Endothelial cell of umbilical vein (primary cell): ENCODE results near the gene FOXL2NB. TPM values are rescaled to one million over a fixed set of nuclear protein-coding genes. Genes with fewer than 3 reads are reported as not detected.

Source experiments
- BruUV-seq: library from RNA; stranded (reverse); fragments of 400-500 nt; replicated peaks from 2 replicates; lab custom pipeline; 2021; lab: Mats Ljungman, UMichigan
- CTCF ChIA-PET: fragments of 300-600, 350-600 bp; sonication (Branson Sonifier 250); formaldehyde crosslinking; loops from one replicate; lab custom pipeline; 2021; ENCODE audit warnings: antibody characterized with exemption, inconsistent platforms; lab: Charles Lee
- POLR2A ChIA-PET: fragments of 300-600, 350-600 bp; sonication (Branson Sonifier 250); formaldehyde crosslinking; loops from one replicate; lab custom pipeline; 2021; ENCODE audit warnings: antibody characterized with exemption, inconsistent platforms; lab: Charles Lee
- DNase-seq: peaks from one replicate; pipeline ENCODE4 v3.0.0-alpha.2; 2011; ENCODE audit warnings: low read depth, low spot score
- FAIRE-seq: peaks from 2 replicates; lab custom pipeline; 2011; peaks lifted over from hg19 to GRCh38; lab: Jason Lieb, UNC
- H2AFZ ChIP-seq: 2 replicates; pipeline ENCODE4 v1.6.0; 2012; ENCODE audit warnings: low read depth, low read length, control low read depth, inconsistent platforms
- H3K27ac ChIP-seq: 2 replicates; pipeline ENCODE4 v1.5.1; 2011; ENCODE audit warnings: low read depth, mild to moderate bottlenecking, control low read depth, low read length, moderate library complexity; ENCODE audit not compliant: insufficient read depth
- H3K27me3 ChIP-seq, 2 experiments: 2 replicates each; pipeline versions ENCODE4 v1.6.0 to v1.6.1; 2011; ENCODE audit warnings: low read length in 2 of 2, mixed read lengths in 1 of 2; ENCODE audit not compliant: control insufficient read depth in 2 of 2, insufficient read depth in 2 of 2
- H3K36me3 ChIP-seq, 2 experiments: 2 replicates in 1 of 2; 3 replicates in 1 of 2; pipeline ENCODE4 v1.5.1; 2011; ENCODE audit warnings: low read length in 2 of 2, mild to moderate bottlenecking in 1 of 2, moderate library complexity in 1 of 2; ENCODE audit not compliant: control insufficient read depth in 2 of 2, insufficient read depth in 2 of 2; ENCODE audit errors: extremely low read depth in 1 of 2
- H3K4me1 ChIP-seq: 3 replicates; pipeline ENCODE4 v1.5.1; 2011; ENCODE audit warnings: mild to moderate bottlenecking, low read length; ENCODE audit not compliant: control insufficient read depth, insufficient read depth; ENCODE audit errors: extremely low read depth
- H3K4me2 ChIP-seq: 2 replicates; pipeline ENCODE4 v1.6.1; 2011; ENCODE audit warnings: low read length, control low read depth, mixed read lengths; ENCODE audit not compliant: insufficient read depth
- H3K4me3 ChIP-seq, 3 experiments: fragments of 200-600 bp in 1 of 3; sonication (generic), shearing (Covaris generic) in 1 of 3; replicated peaks in 1 of 3; 2 replicates each; pipeline ENCODE4 v1.5.1; 2011 to 2016; ENCODE audit warnings: control low read depth in 3 of 3, low read length in 3 of 3, mild to moderate bottlenecking in 2 of 3, inconsistent platforms in 1 of 3, low read depth in 1 of 3, moderate library complexity in 1 of 3; ENCODE audit not compliant: insufficient read depth in 1 of 3
- H3K79me2 ChIP-seq: 2 replicates; pipeline ENCODE4 v1.6.0; 2012; ENCODE audit warnings: low read length, inconsistent platforms; ENCODE audit not compliant: control insufficient read depth, insufficient read depth
- H3K9ac ChIP-seq: replicated peaks from 2 replicates; pipeline ENCODE3; 2011; ENCODE audit warnings: low read length, control low read depth; ENCODE audit not compliant: insufficient read depth; ENCODE audit errors: extremely low read depth
- H3K9me1 ChIP-seq: replicated peaks from 3 replicates; pipeline ENCODE4 v1.6.0; 2011; ENCODE audit warnings: mild to moderate bottlenecking, low read length; ENCODE audit not compliant: control insufficient read depth, insufficient read depth; ENCODE audit errors: extremely low read depth
- H3K9me3 ChIP-seq: replicated peaks from 2 replicates; pipeline ENCODE4 v1.5.1; 2012; ENCODE audit warnings: low read length, inconsistent platforms; ENCODE audit not compliant: control insufficient read depth, insufficient read depth
- H4K20me1 ChIP-seq: replicated peaks from 2 replicates; pipeline ENCODE3; 2011; ENCODE audit warnings: mild to moderate bottlenecking, low read length; ENCODE audit not compliant: control insufficient read depth, insufficient read depth; ENCODE audit errors: extremely low read depth
- EZH2 ChIP-seq: IDR thresholded peaks from 2 replicates; pipeline ENCODE4 v1.6.1; 2012; ENCODE audit warnings: borderline replicate concordance, low read depth, mild to moderate bottlenecking, moderate library complexity, low read length, inconsistent platforms; ENCODE audit not compliant: severe bottlenecking
- JUN ChIP-seq: IDR thresholded peaks from 2 replicates; pipeline ENCODE4 v1.6.1; 2011; ENCODE audit warnings: borderline replicate concordance, low read depth; ENCODE audit not compliant: insufficient read length, insufficient read depth
- MYC ChIP-seq: IDR thresholded peaks from one replicate; pipeline ENCODE4 v1.6.1; 2011; ENCODE audit warnings: mild to moderate bottlenecking, low read depth, low read length
- POLR2A ChIP-seq: IDR thresholded peaks from 2 replicates; pipeline ENCODE4 v1.6.1; 2012; ENCODE audit warnings: low read depth, mild to moderate bottlenecking, control low read depth, low read length
- dilution Hi-C: fragments of 300-500 bp; cut with MboI; formaldehyde crosslinking; loops from one replicate; pipeline ENCODE4 v1.15.0; 2019; ENCODE audit warnings: low sequenced_read_pairs; ENCODE audit not compliant: extremely low pct_ligation_motif_present
- intact Hi-C: fragments of 100-400 bp; cut with micrococcal nuclease; formaldehyde crosslinking; loops from one replicate; pipeline ENCODE4 v1.10.0; 2022
- polyA plus RNA-seq, 4 experiments: library from polyadenylated mRNA; depleted of rRNA in 3 of 4; stranded (reverse) in 3 of 4; unstranded in 1 of 4; fragments of >200 nt; gene quantifications; 2 replicates each; pipeline versions ENCODE4 v1.2.1 to v1.2.3, GENCODE V29; 2011 to 2012; ENCODE audit warnings: missing spikeins in 1 of 4
- total RNA-seq: library from RNA; stranded (reverse); gene quantifications from 2 replicates; pipeline ENCODE4 v1.2.3, GENCODE V29; 2021
- TF ChIP-seq, protein P1 (sequence below), 2 donors: IDR thresholded peaks; 1 replicate in 1 of 2; 2 replicates in 1 of 2; pipeline ENCODE4 v1.5.1; 2011; ENCODE audit warnings: low read length in 2 of 2, mild to moderate bottlenecking in 2 of 2, moderate library complexity in 2 of 2, control low read depth in 1 of 2, inconsistent platforms in 1 of 2, low read depth in 1 of 2; ENCODE audit not compliant: insufficient read depth in 1 of 2; ENCODE audit errors: extremely low read depth in 1 of 2

The FOXL2NB gene
- total and polyA plus RNA-seq, 2 donors (not counting 3 experiments of a cell fraction or from before 2014, with no cell fraction given) = 0.01 TPM; not detected in 1

DNA sequence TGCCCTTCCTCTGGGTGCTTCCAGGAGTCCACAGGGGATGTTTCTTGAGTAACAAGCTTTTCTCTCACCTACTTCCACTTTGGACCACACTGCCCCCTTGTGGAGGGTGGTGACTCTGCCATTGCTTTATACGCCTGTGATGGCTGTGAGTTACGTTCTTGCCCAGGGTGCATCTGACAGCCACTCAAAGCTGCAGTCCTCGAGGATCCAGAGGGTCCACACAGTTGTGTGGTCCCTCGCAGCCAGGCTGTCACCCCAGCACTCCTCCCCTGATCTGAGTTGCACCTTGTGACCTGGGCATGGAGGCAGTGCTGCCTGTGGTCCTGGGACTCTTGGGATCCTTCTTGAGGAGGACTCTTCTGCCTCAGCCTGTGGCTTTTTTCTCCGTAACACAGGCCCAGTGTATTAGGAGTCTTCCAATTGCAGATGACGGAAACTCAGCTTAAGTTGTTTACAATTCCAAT, 23.5 kb upstream of the FOXL2NB start:
- Histone ChIP-seq H3K9me3 (no peaks in the 10 kb centered on the region), H3K36me3 (no peaks in the 10 kb centered on the region), H3K27me3 (peaks cover 2% of the 10 kb centered on the region in 2 experiments), H3K4me3 (no peak overlapping the region), H3K4me2 (no peak overlapping the region), H3K9me1 (no peaks in the 10 kb centered on the region), H3K4me1 (peaks cover 7% of the 10 kb centered on the region), H3K27ac (no peak overlapping the region), H4K20me1 (no peaks in the 10 kb centered on the region), H3K9ac (no peak overlapping the region), H2AFZ (no peak overlapping the region), H3K79me2 (no peaks in the 10 kb centered on the region)
- BruUV-seq = no TSS peak
- intact Hi-C loops = loop anchor here (1.0 to 10.0 kb wide), 5 partner anchors 224 to 739 kb away; partner anchors contain the start of genes ARMC8 and CEP70
- ChIA-PET CTCF (interaction anchor here (0.6 to 13.0 kb wide), 82 partner anchors 8 to 743 kb away, joined by 3 to 862 read pairs (median 5); partner anchors contain the start of genes CEP70, ESYT3, FAIM and FOXL2), POLR2A (no interaction called here)
- peak; percentile 85 for DNase-seq
- peak; percentile 92 for FAIRE-seq
- dilution Hi-C loops = no loop called here
- no peak for TF ChIP-seq JUN
- TF ChIP-seq, protein P1, sequence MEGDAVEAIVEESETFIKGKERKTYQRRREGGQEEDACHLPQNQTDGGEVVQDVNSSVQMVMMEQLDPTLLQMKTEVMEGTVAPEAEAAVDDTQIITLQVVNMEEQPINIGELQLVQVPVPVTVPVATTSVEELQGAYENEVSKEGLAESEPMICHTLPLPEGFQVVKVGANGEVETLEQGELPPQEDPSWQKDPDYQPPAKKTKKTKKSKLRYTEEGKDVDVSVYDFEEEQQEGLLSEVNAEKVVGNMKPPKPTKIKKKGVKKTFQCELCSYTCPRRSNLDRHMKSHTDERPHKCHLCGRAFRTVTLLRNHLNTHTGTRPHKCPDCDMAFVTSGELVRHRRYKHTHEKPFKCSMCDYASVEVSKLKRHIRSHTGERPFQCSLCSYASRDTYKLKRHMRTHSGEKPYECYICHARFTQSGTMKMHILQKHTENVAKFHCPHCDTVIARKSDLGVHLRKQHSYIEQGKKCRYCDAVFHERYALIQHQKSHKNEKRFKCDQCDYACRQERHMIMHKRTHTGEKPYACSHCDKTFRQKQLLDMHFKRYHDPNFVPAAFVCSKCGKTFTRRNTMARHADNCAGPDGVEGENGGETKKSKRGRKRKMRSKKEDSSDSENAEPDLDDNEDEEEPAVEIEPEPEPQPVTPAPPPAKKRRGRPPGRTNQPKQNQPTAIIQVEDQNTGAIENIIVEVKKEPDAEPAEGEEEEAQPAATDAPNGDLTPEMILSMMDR (IDR thresholded peaks at IDR 0.05; ENCODE audit: extremely low read depth in 1 of 2, insufficient read depth in 1 of 2, low read depth in 1 of 2, low read length in 2 of 2) = peak; percentile 86

DNA sequence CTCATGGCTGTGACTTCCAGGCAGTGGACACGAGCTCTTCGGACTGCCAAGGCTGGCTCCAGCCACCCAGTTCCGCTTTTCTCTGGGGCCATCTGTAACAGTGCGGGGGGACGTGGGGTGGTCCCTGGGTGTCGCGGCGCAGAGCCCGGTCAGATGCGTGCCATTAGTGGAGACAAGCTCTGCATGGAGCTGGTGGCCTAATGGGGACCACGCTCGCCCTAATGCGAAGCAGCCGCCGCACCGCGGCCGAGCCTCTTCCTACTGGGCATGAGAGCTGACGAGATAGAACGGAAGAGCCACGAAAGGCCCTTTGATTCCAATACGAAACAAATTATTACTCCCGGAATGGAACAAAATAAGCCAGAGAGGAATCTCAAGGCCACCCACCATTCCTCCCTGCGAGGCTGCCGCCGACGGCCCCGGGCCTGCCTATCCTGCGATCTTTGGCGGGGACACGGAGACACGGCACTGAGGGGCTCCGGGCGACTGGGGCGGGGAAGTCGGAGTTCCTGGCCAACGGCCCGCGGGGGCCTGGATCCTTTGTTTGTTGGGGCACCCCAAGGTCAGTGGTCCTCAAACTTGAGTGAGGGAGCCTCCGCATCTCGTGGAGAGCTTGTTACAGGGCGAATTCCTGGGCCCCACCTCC, 18.2 kb upstream of the FOXL2NB start:
- H3K9ac ChIP-seq = no peak overlapping the region
- H3K79me2 ChIP-seq = no peaks in the 10 kb centered on the region
- DNase-seq (no peak), FAIRE-seq (no peak)
- TF ChIP-seq, protein P1 (IDR thresholded peaks at IDR 0.05; ENCODE audit: extremely low read depth in 1 of 2, insufficient read depth in 1 of 2, low read depth in 1 of 2, low read length in 2 of 2) = no peak
- TF ChIP-seq POLR2A (no peak), MYC (no peak), EZH2 (no peak)
- no peak overlapping the region for H3K27ac ChIP-seq
- dilution Hi-C loops = no loop called here
- H3K9me1 ChIP-seq = no peaks in the 10 kb centered on the region
- intact Hi-C loops = loop anchor here (10.0 kb wide), 1 partner anchor 744 kb away; the partner anchor contains the start of gene ARMC8
- H3K4me1 ChIP-seq = no peaks in the 10 kb centered on the region
- peaks cover 1 to 2% of the 10 kb centered on the region in 2 experiments for H3K27me3 ChIP-seq
- ChIA-PET CTCF (no interaction called here), POLR2A (no interaction called here)
- no peaks in the 10 kb centered on the region for H3K36me3 ChIP-seq
- H3K4me2 ChIP-seq = no peak overlapping the region
- H3K9me3 ChIP-seq = no peaks in the 10 kb centered on the region
- no peaks in the 10 kb centered on the region for H4K20me1 ChIP-seq
- BruUV-seq = no TSS peak
- H3K4me3 ChIP-seq = no peak overlapping the region
- no peak overlapping the region for H2AFZ ChIP-seq
